ENCODE data around the gene EPHA4. TPM values are rescaled to one million over a fixed set of nuclear protein-coding genes. Genes with fewer than 3 reads are reported as not detected.

Gene EPHA4
- polyA plus RNA-seq, 3 donors from 2014 or later: 6.7 to 18.0 (median 14.2) TPM

DNA sequence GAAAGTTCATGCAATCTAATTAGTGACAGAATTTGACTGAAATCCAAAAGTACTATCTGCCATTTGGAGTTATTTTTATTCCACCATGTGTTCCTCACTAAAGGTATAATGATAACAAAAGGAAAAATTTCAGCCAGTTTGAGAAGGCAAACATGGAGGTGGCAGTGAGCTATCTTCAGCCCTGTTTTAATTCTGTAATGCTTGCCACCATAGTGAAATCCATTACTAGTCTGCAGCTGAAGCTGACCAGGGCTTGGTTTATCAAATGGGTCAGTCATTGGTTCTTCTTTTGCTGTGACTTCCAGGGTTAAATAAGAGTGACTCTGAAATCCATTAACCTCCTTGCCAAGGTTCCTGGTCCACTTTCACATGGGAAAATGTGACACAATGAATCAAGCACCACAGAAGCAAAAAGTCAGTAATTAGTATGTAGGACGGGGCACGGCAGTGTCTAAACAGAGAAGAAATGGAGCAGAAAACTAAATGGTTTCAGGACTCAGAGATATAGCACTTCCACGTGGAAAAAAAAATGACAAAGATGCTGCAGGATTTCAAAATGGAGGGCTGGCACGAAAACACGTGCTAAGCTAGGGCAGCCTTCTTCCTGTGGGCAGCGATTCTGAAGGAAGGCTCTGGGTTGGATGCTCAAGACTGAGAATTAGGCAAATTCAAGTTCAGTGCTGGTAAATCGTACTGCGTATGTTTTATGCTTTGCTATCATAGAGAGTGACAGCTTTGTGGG is 87.2 kb downstream of the EPHA4 start:
- Mint-ChIP-seq H3K27me3 (ENCODE audit: low read depth in 3 of 3) (peaks cover 0 to 3% (median 0%) of the 10 kb centered on the region in 3 donors), H3K9me3 (no peaks in the 10 kb centered on the region), H3K4me3 (no peak overlapping the region), H3K4me1 (peaks cover 0 to 3% of the 10 kb centered on the region in 2 donors), H3K27ac (no peak overlapping the region), H3K36me3 (peaks cover 0 to 16% (median 5%) of the 10 kb centered on the region in 3 donors)
- no peak for DNase-seq

DNA sequence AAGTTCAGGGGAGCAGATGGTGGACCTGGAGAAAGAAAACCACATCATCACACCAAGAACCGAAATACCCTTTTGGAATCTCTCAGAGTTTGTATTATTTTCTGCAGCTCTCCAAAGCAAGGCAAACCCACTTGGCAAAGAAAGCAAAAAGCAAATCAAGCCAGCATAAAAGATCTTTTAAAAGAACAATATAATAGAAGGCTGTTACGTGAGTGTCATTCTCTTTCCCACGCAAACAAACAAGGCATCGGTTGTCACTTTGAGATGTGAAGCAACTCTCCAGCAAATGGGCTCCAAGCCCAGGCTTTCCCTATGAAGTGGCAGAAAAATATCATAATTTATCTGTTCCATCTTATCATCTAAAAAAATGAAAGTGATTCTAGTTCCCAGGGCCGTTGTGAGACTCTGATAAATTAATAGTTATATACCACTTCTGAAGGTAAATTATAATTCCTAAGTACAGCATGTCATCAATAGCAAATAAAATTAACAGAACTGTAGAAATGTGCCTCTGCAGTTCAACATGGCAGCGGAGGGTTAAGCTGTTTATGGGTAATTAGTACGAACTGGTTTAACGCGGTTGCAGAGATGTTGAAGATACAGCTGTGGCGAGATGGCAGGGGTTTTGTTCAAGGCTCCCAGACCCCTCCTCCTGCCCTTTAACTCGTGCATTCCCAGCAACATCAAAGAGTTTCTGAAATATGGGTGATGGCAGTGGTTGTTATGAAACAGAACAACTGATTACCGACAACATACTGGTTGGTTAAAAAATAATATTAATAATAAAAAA is 89.2 kb downstream of the EPHA4 start:
- H3K36me3 Mint-ChIP-seq: peaks cover 0 to 12% (median 5%) of the 10 kb centered on the region in 3 donors
- peaks cover 0 to 3% (median 0%) of the 10 kb centered on the region in 3 donors for H3K27me3 Mint-ChIP-seq (ENCODE audit: low read depth in 3 of 3)
- H3K4me1 Mint-ChIP-seq: peaks cover 8 to 13% of the 10 kb centered on the region in 2 donors
- no peak overlapping the region for H3K27ac Mint-ChIP-seq
- DNase-seq: no peak
- no peak overlapping the region for H3K4me3 Mint-ChIP-seq
- no peaks in the 10 kb centered on the region for H3K9me3 Mint-ChIP-seq

DNA sequence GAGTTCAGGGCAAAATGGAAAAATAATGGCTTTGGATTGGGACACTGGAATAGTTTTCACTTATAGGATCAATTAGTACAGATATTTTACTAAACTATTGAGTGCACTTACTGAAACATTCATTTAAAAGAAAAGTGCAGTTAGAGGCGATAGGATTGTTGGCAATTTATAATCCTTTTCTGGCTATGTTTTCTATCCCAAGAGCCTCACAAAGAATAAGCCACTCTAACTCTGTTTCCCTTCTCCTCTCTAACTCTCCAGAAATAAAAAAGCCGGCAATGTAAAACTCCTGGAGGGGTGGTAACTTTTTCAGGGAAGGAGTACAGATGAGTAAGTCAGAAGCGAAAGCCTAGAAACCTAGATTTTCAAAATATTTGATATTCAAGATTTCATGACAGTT is 91.3 kb downstream of the EPHA4 start:
- Mint-ChIP-seq H3K27ac (no peak overlapping the region), H3K4me1 (peaks cover 10 to 18% of the 10 kb centered on the region in 2 donors), H3K36me3 (peaks cover 5 to 19% (median 7%) of the 10 kb centered on the region in 3 donors), H3K27me3 (ENCODE audit: low read depth in 3 of 3) (peaks cover 0 to 3% (median 0%) of the 10 kb centered on the region in 3 donors), H3K9me3 (no peaks in the 10 kb centered on the region), H3K4me3 (no peak overlapping the region)
- DNase-seq: no peak

DNA sequence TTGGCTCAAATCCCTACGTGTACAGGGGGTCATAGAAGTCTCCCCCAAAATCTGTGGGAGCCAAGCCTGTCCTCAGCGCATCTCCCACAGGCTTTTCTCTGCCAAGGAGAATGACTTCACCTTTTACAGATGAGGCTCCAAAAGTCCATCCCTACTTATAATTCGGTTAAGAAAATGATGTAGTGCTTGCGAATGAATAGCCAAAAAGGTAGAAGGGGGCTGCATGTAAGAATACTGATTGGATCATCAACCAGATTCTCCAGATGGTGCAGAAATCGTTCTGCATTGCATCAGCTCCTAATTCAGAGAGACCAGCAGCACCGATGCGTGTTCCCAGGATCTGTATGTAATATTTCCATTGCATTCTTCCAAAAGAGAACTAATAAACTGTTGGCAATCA is 91.9 kb downstream of the EPHA4 start:
- Mint-ChIP-seq H3K4me1 (peaks cover 8 to 18% of the 10 kb centered on the region in 2 donors), H3K9me3 (no peaks in the 10 kb centered on the region), H3K4me3 (no peak overlapping the region), H3K27me3 (ENCODE audit: low read depth in 3 of 3) (peaks cover 0 to 3% (median 0%) of the 10 kb centered on the region in 3 donors), H3K36me3 (peaks cover 5 to 19% (median 7%) of the 10 kb centered on the region in 3 donors), H3K27ac (peak overlapping the region in 2 of 6 donors; percentile 27 to 56)
- DNase-seq: no peak

DNA sequence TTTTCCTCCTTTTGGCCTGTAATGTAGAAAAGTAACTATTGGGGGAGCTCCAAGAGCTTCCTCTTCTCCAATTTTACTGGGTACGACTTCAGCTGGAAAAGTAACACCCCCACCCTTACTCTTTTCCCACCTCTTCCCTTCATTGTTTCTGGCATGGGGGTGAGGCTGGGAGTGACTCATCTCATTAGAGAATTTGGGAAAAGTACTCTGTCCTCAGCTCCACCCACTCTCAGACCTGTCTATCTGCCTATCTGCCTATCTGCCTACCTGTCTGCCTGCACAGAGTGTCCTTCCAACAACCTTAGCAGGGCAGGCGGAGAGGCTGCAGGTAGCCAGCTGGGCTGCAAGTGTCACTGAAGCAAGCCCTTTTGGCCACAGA is 93.6 kb downstream of the EPHA4 start:
- Mint-ChIP-seq H3K27me3 (ENCODE audit: low read depth in 3 of 3) (peaks cover 0 to 3% (median 0%) of the 10 kb centered on the region in 3 donors), H3K36me3 (peaks cover 9 to 19% (median 10%) of the 10 kb centered on the region in 3 donors), H3K9me3 (no peaks in the 10 kb centered on the region), H3K4me1 (peaks cover 8 to 18% of the 10 kb centered on the region in 2 donors), H3K4me3 (no peak overlapping the region), H3K27ac (peak overlapping the region in 1 of 6 donors; percentile 2)
- DNase-seq: no peak

DNA sequence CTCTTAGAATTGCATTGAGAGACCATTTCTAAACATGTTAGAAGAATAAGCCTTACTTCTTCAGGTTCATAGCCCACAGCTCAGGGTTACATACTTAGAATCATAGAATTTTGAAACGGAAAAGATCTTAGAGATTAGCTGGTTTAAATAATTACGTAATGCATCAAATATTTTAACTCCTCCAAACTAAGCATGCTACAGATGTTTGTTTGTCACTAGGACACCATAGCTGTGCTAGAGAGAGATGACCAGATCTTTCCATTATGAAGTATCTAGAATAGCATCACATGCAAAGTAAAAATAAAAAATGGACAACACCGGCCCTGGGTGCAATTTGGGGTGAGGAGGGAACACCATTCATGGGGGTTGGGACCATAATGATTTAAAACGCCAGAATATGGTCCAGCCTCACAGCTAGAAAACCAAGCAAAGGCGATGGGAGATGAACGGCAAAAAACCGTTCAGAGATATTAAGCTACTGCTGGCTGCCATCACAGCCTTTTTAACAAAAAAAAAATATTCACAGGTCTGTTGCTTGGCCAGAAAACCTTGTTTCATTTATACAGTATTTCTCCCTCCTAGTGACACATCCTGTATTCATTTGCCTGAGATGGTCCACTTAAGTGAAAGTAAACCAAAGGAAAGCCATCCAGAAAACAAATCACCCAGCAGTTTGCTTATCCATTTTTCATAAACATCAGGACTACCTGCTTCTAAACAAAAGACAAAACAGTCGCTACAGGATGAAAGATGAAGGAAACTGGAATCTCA is 94.2 kb downstream of the EPHA4 start:
- peak overlapping the region in 1 of 6 donors; percentile 2 for H3K27ac Mint-ChIP-seq
- peaks cover 0 to 3% (median 0%) of the 10 kb centered on the region in 3 donors for H3K27me3 Mint-ChIP-seq (ENCODE audit: low read depth in 3 of 3)
- DNase-seq: no peak
- H3K4me3 Mint-ChIP-seq: no peak overlapping the region
- peaks cover 9 to 17% (median 12%) of the 10 kb centered on the region in 3 donors for H3K36me3 Mint-ChIP-seq
- H3K9me3 Mint-ChIP-seq: no peaks in the 10 kb centered on the region
- H3K4me1 Mint-ChIP-seq: peaks cover 8 to 18% of the 10 kb centered on the region in 2 donors

DNA sequence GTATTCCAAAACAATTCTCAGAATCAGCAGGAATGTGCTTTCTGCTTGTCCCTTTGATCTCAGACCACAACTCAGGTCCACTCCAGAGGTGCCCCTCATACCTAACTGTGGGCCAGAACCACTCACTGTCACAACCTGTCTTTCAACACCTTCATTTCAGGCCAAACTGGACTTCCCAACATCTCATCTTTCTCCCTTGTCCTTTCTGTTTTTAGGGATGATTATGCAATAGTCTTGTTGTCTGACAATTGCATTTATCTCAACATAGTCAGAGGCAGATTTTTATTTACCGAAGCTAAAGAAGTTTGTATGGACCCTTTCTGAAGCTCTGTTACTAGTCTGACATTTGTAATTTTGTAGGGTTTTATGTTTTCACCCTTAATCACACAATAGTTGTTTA is 95.9 kb downstream of the EPHA4 start:
- no peak overlapping the region for H3K4me3 Mint-ChIP-seq
- H3K4me1 Mint-ChIP-seq: peaks cover 10 to 18% of the 10 kb centered on the region in 2 donors
- H3K27ac Mint-ChIP-seq: no peak overlapping the region
- peaks cover 9 to 16% (median 13%) of the 10 kb centered on the region in 3 donors for H3K36me3 Mint-ChIP-seq
- no peak for DNase-seq
- H3K9me3 Mint-ChIP-seq: no peaks in the 10 kb centered on the region
- peaks cover 0 to 2% (median 0%) of the 10 kb centered on the region in 3 donors for H3K27me3 Mint-ChIP-seq (ENCODE audit: low read depth in 3 of 3)

DNA sequence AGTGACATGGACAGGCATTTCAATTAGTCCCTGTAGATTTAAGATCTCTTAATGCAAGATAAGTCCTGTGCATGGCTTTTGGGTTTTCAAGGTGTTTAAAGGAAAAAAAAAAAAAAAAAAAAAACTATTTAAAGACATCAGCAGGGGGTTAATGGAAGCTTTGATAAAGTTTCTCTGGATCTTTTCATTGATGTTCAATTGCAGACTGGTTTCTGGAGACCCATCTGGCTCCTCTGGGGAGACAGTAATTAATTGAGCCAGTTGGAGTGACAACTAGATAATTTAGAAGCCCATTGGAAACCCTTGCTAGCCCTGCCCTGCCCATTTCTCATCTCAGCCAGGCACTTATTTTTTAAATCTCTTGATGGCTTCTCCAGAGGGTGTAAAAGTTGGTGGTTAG is 98.7 kb downstream of the EPHA4 start:
- H3K27ac Mint-ChIP-seq: peak overlapping the region in 1 of 6 donors; percentile 69
- no peak overlapping the region for H3K4me3 Mint-ChIP-seq
- H3K36me3 Mint-ChIP-seq: peaks cover 4 to 13% (median 7%) of the 10 kb centered on the region in 3 donors
- H3K4me1 Mint-ChIP-seq: peaks cover 14 to 19% of the 10 kb centered on the region in 2 donors
- H3K9me3 Mint-ChIP-seq: no peaks in the 10 kb centered on the region
- no peaks in the 10 kb centered on the region for H3K27me3 Mint-ChIP-seq (ENCODE audit: low read depth in 3 of 3)
- no peak for DNase-seq

DNA sequence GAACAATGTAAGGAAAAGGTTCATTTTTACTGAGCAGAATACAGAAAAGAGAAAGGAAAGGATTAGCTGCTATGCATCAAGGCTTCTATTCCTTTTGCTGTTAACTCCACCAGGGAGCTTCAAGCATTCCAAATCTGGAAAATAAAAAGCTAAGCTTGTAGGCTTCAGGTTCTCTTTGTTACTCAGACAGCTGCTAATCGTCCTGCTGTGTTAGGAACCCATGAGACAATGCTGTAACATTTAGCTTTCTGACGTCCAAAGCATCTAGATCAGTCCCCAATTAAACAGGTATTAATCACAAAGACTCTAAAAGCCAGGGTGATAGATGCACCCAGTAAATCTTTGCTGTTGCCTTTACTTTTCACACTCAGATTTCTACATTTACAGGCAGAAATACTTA is 103.8 kb downstream of the EPHA4 start:
- H3K4me1 Mint-ChIP-seq: peaks cover 52 to 54% of the 10 kb centered on the region in 2 donors
- peaks cover 0 to 3% (median 0%) of the 10 kb centered on the region in 3 donors for H3K36me3 Mint-ChIP-seq
- DNase-seq: no peak
- no peaks in the 10 kb centered on the region for H3K27me3 Mint-ChIP-seq (ENCODE audit: low read depth in 3 of 3)
- H3K9me3 Mint-ChIP-seq: no peaks in the 10 kb centered on the region
- H3K27ac Mint-ChIP-seq: peak overlapping the region in 2 of 6 donors; percentile 6 to 28
- H3K4me3 Mint-ChIP-seq: no peak overlapping the region

DNA sequence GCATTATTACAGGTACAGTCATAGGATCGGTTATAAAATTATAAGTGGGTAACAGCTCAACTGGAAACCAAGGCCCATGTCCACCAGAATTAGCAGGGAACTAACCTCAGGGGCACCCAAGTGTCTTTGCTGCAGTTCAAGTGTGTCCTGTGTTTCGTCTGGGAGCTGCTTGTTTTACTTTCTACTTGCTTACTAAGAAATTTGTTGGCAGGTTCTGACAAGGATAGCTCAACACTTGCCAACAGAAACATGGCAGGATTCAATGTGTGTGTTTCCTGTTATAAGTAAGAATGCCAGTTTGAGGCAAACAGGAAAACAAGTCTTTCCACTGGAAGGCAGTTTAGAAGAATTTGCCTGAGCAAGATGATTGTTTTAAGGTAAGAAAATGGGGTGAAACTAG is 104.5 kb downstream of the EPHA4 start:
- Mint-ChIP-seq H3K27me3 (ENCODE audit: low read depth in 3 of 3) (no peaks in the 10 kb centered on the region), H3K4me3 (no peak overlapping the region), H3K27ac (peak overlapping the region in 5 of 6 donors; percentile 23 to 90 (median 77)), H3K9me3 (no peaks in the 10 kb centered on the region), H3K4me1 (peaks cover 59 to 61% of the 10 kb centered on the region in 2 donors), H3K36me3 (no peaks in the 10 kb centered on the region)
- DNase-seq: no peak

DNA sequence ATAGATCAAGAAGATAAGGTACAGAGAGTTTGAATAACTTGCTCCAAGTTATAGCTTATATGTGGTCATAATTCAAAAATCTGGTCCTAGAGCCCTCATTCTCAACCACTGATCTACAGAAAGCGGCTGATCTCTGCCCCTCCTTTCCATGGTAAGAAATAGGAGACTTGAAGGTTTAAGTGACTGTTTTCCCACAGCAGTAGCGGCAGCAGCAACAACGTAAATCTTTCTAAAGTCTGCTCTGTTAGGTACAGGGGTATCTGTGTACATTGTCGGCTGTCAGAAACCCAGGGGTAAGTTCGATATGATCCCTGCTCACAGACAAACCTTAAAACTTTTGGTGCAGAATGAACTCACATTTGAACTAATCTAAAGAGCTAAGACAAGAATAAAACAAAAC is 105.4 kb downstream of the EPHA4 start:
- no peak for DNase-seq
- Mint-ChIP-seq H3K27ac (peak overlapping the region; percentile 2 to 90 (median 55)), H3K4me1 (peaks cover 62 to 64% of the 10 kb centered on the region in 2 donors), H3K4me3 (peak overlapping the region in 3 of 5 donors; percentile 3 to 78 (median 71)), H3K27me3 (ENCODE audit: low read depth in 3 of 3) (no peaks in the 10 kb centered on the region), H3K36me3 (no peaks in the 10 kb centered on the region), H3K9me3 (no peaks in the 10 kb centered on the region)

DNA sequence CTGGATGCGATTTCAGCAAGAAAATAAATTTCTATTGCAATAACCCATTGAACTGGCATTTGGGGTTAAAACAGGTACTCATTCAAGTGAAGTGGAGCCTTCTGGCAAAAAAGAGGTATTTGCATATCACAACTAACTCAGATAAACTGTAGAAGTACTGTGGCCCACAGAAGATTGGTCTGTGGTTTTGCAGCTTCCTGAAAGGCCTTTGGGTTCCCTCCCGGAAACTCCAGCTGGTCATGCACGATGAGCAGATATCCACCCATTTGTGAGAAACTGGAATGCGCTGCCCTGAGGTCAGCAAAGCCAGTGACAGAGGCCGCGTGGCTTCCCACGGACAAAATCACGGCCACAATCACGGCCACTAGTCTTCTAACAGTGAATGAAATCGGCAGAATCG is 106.3 kb downstream of the EPHA4 start:
- peak; percentile 50 to 56 (median 55) for DNase-seq
- peak overlapping the region; percentile 4 to 90 (median 68) for H3K27ac Mint-ChIP-seq
- no peaks in the 10 kb centered on the region for H3K9me3 Mint-ChIP-seq
- peaks cover 0 to 8% (median 5%) of the 10 kb centered on the region in 3 donors for H3K36me3 Mint-ChIP-seq
- H3K4me3 Mint-ChIP-seq: peak overlapping the region; percentile 71 to 78 (median 74)
- H3K27me3 Mint-ChIP-seq (ENCODE audit: low read depth in 3 of 3): no peaks in the 10 kb centered on the region
- peaks cover 57 to 73% of the 10 kb centered on the region in 2 donors for H3K4me1 Mint-ChIP-seq

DNA sequence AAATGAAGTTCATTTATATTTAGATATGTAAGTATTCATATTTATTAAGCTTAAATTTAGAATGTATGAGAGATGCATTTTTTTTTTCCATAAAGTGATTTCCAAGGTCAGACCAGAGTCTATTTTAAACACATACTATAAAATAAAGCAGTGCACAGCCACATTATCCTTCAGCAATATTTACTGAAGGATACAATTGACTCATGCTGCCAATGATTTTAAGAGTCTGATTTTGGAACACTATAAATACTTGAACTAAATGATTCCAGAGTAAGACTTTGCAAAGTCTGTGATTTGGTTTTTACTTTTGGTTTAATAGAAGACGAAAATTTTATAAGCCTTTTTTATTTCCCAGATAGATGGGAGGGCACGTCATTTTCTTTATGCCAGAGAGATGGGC is 107.1 kb downstream of the EPHA4 start:
- Mint-ChIP-seq H3K4me3 (peak overlapping the region; percentile 71 to 78 (median 74)), H3K27me3 (ENCODE audit: low read depth in 3 of 3) (peaks cover 0 to 1% (median 0%) of the 10 kb centered on the region in 3 donors), H3K36me3 (peaks cover 0 to 8% (median 5%) of the 10 kb centered on the region in 3 donors), H3K9me3 (no peaks in the 10 kb centered on the region), H3K4me1 (peaks cover 53 to 73% of the 10 kb centered on the region in 2 donors), H3K27ac (peak overlapping the region; percentile 4 to 90 (median 68))
- no peak for DNase-seq
